GM18873 (cell line): Measurements from ENCODE around the gene ANKZF1.

Experiments
- ATAC-seq: cut with Tn5 transposase; IDR thresholded peaks from one replicate; pipeline ENCODE4 v1.9.1; 2021; ENCODE audit warnings: mild to moderate bottlenecking, moderate library complexity, moderate number of reproducible peaks; ENCODE audit not compliant: unreplicated experiment, low FRiP score

Gene ANKZF1

GRCh38 chr2:219225350-219225749, 4.3 kb upstream of the ANKZF1 start:
- ATAC-seq = no peak

DNA sequence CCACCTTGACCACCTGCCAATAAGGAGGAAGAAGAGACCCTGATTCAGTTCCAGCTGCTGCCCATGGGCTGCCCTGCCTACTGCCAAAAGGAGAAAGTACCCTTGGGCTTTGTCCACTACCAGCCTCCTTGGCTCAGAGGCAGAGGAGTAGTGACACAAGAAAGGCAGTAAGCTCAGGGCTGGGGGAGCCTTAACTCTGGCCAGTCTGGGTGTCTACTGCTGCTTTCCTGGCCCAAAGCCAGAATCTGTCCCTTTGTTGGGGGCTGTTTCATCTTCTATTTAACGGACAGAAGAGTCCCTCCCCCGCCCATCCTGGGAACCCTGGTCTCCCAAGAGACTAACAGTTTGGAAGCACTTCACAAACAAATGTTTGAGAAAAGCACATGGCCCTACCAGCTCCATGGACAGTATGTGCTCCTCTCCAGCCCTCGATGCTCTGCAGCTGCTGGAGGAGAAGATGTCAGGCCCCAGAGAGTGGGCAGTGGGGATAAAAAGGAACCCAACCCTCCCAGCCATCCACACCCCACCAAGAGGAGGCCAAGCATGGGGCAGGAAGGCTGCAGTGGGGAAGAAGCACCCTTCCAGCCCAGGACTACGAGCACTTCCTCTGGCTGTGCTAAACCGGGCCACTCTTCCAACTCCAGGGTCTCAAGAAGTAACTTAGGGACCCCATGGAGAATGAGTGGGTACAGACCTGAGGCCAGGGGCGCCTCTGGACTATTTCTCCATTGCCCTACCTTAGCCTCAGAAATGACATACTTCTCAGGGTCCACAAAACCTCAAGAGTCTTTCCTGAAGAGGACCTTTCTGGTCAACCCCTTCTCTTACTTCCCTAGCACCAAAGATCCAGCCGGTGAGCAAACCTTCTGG, 1.3 kb upstream of the ANKZF1 start:
- ATAC-seq = no peak

- ATAC-seq = peak; percentile 0
Measured at GRCh38 chr2:219228911-219229304, 698 bp upstream of the ANKZF1 start.

DNA sequence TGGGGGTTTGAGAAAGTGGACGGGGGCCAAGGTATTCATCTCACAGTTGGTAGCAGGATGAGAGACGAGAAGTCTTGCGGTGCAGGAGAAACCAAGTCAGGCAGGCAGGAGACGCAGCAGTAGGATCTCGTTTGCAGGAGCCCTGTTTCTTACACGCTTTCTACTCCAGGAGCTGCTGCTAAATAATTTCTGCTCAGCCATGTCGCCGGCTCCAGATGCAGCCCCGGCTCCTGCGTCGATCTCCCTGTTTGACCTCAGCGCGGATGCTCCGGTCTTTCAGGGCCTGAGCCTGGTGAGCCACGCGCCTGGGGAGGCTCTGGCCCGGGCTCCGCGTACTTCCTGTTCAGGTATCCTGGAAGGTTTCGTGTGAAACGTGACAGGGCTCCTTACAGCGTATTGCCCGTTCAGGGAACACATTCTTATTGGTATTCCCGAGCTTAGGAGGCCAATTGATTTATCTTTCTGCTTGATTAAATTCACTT, 494 bp downstream of the ANKZF1 start:
- peak; percentile 1 for ATAC-seq

- no peak for ATAC-seq
Measured at GRCh38 chr2:219234331-219234730, 4.7 kb downstream of the ANKZF1 start.

GRCh38 chr2:219243291-219243761, 13.7 kb downstream of the ANKZF1 start:
- no peak for ATAC-seq

DNA sequence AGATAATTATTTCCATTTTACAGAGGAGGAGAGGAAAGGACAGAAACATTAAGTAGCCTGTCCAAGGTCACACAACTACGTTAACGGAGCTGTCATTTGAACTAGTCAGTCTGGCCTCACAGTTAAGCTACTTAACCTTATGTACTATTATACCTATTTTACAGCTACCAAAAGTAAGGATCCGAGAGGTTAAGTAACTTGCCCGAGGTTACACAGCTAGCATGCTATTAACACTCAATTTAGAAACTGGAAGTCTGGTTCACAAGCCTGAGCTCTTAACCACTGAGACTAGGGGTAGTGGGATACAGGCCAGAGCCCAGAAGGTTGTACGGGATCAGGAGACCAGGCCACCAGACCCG, 15.2 kb downstream of the ANKZF1 start:
- ATAC-seq = no peak

GRCh38 chr2:219245148-219245898, 15.7 kb downstream of the ANKZF1 start, which contains the start of the genes GLB1L and STK16:
GLB1L (minus strand) TSS chr2:219245444; CDS start chr2:219243573, 1,871 bp downstream.
STK16 (plus strand) TSS chr2:219245479; CDS start chr2:219246000, 521 bp downstream.
- peak; percentile 56 for ATAC-seq

- ATAC-seq = no peak
Measured at GRCh38 chr2:219245899-219246230, 16.3 kb downstream of the ANKZF1 start.

GRCh38 chr2:219246559-219246958, 17.0 kb downstream of the ANKZF1 start:
- no peak for ATAC-seq

GRCh38 chr2:219247678-219248642, 18.4 kb downstream of the ANKZF1 start:
- ATAC-seq = no peak

GRCh38 chr2:219248845-219249202, 19.2 kb downstream of the ANKZF1 start:
- no peak for ATAC-seq

DNA sequence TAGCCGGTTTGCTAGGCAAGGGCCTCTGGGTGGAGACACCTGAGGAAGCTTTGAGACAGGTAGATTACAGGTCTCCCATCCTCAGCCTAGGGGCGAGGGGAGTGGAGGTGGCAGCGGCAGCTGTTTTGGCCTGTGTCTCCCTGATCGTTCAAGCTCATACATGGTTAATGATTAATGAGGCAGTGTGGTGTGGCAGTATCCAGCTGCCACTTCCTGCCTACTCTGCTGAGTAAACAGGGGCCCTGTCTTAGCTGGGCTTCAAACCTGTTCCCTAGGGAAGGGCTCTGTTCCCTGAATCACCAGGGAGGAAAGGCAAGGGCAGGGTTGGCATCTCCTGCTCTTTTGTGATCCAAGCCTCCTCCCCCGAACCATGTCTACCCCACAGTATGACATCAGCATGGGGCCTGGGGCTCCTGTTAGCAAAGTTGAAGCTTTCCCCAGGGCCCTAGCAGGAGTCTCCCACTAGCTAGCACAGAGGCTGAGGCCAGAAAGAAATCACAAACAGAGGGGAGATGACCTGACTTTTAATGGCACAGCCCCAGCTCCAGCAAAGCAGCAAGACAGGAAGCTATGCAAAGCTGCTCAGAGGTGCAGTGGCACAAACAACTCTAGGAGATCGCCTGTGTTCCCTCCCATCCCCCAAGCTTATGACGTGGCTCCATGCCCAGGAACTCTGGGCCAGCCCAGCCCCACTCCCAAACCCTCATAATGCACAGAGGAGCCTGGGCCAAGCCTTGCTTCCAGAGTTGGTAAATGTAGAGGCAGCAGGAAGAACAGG, 19.8 kb downstream of the ANKZF1 start:
- ATAC-seq = peak; percentile 42

- no peak for ATAC-seq
Measured at GRCh38 chr2:219250049-219250781, 20.6 kb downstream of the ANKZF1 start.

GRCh38 chr2:219251656-219252055, 22.1 kb downstream of the ANKZF1 start:
- ATAC-seq = no peak

DNA sequence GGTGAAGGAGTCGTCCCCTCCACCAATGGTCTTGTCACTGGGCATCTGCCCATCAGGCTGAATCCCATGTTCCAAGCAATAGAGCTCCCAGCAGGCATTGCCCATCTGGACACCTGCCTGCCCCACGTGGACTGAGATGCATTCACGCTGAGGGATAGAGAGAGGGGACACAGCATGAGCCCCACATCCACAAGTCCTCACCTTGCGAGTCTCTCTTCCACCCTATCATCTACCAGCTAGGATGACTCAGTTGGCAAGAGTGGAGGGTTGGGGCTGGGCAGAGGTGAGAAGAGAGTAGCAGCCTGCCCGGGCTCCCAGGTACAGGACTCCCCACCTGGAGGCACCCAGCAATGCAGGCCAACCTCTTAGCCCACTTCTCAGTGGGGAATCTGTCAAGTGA, 22.5 kb downstream of the ANKZF1 start:
- ATAC-seq = no peak

DNA sequence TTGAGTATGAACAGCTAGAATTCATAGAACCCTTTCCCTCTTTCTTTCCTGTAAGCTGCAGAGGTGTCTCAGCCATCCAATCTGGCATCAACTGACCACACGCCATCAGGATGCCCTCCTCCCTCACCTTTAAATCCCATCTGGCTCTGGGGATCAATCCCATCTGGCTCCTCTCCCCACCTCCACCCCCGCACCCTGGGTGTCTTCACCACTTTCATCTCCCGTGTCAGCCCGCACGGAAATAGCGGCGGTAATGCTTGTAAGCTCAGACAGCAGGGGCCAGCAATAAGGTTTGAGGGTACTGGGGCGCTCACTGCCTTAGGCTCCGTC, 22.9 kb downstream of the ANKZF1 start:
- ATAC-seq = no peak

DNA sequence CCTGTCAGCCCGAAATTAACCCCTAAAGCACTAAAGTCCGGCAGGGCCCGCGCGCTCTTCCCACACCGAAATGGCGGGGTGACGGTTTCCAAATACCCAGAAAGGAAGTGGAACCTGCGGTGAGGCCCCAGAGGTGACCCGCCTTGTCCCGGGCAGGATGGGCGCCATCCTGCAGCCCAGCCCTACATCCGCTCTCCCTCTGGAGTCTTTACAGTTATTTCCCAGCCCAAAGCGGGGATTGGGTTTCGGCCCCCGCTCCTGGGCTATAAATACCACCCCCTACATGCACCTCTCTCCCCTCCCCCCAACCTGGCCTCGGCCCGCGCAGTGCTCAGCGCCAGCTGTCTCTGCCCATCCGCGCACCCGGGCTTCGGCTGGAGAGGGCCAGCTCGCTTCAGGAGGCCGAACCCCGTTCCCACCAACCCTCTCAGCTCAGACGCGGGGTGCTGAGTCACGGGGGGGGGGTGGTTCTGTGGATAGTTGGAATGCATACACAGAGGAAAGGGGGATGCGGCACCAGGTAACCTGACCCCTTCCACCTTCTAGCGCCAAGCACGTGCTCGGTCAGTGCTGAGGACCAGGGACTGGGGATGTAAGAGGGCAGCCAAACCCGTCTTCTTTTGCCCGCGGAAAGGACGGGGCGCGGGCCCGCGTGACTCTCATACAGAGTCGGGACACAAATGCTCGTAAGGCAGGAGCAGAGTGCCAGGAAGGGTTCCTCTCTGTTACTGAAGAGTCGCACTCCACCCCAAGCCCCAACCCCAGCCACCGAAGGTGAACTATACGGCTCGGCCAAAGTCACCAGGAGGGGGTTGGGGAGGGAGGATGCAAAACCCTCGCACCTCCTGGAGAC, 23.5 kb downstream of the ANKZF1 start, which contains the start of gene TUBA4B:
TSS of gene TUBA4B (plus strand) at position 344 of the 853 bp plus-strand sequence. CDS start at position 509, 165 bp downstream.
- ATAC-seq = no peak
